Activated CD4-positive, alpha-beta T cell treated with anti-CD3 and anti-CD28 coated beads for 36 hours (primary cell): ENCODE data around the gene CSRNP3. TPM values are rescaled to one million over a fixed set of nuclear protein-coding genes. Genes with fewer than 3 reads are reported as not detected.
"Not testable (repeated sequence)": the region's sequence is repeated elsewhere in the genome, so short reads cannot be mapped to it uniquely, and the experiment has no call there.

Source experiments
- ATAC-seq: fragments of 200-7000 bp; cut with Tn5 transposase; one replicate; pipeline ENCODE4 v1.10.0; 2021; ENCODE audit warnings: mild to moderate bottlenecking, moderate library complexity
- CTCF ChIA-PET: fragments of 350-600 bp; sonication (Branson Sonifier 250); formaldehyde crosslinking; loops from one replicate; lab custom pipeline; 2021; ENCODE audit warnings: antibody characterized with exemption; lab: Charles Lee
- POLR2A ChIA-PET: fragments of 350-600 bp; sonication (Branson Sonifier 250); formaldehyde crosslinking; loops from one replicate; lab custom pipeline; 2021; ENCODE audit warnings: antibody characterized with exemption, inconsistent platforms; lab: Charles Lee
- DNase-seq: peaks from one replicate; pipeline ENCODE4 v3.0.0-alpha.2; 2020
- H3K27ac Mint-ChIP-seq: one replicate; pipeline ENCODE4 v1.8.0; 2021; ENCODE audit warnings: mixed read lengths
- H3K27me3 Mint-ChIP-seq: one replicate; pipeline ENCODE4 v1.8.0; 2021; ENCODE audit warnings: mixed read lengths
- H3K36me3 Mint-ChIP-seq: one replicate; pipeline ENCODE4 v1.8.0; 2021; ENCODE audit warnings: low read depth, mixed read lengths
- H3K4me1 Mint-ChIP-seq: one replicate; pipeline ENCODE4 v1.8.0; 2021; ENCODE audit warnings: mixed read lengths
- H3K4me3 Mint-ChIP-seq: one replicate; pipeline ENCODE4 v1.8.0; 2021; ENCODE audit warnings: mild to moderate bottlenecking, moderate library complexity, mixed read lengths
- H3K9me3 Mint-ChIP-seq: one replicate; pipeline ENCODE4 v1.8.0; 2021; ENCODE audit warnings: low read depth, mixed read lengths
- intact Hi-C, 2 experiments: fragments of 100-400 bp; cut with DNase I in 1 of 2; cut with micrococcal nuclease in 1 of 2; formaldehyde crosslinking; loops; one replicate each; pipeline versions ENCODE4 v1.14.2 to v1.15.1; 2022 to 2024; cut with DNase I, micrococcal nuclease
- total RNA-seq, 2 experiments: library from RNA; stranded (reverse); gene quantifications; one replicate each; pipeline ENCODE4 v1.2.3, GENCODE V29; 2021

The CSRNP3 gene
- total RNA-seq, 2 experiments from 2014 or later, result not detected

GRCh38 chr2:165666073-165666472 lies 196.6 kb downstream of the CSRNP3 start:
- H3K36me3 Mint-ChIP-seq, POLR2A ChIA-PET, ATAC-seq, intact Hi-C loops, H3K4me1 Mint-ChIP-seq, H3K4me3 Mint-ChIP-seq, H3K27ac Mint-ChIP-seq, CTCF ChIA-PET, H3K9me3 Mint-ChIP-seq, DNase-seq, H3K27me3 Mint-ChIP-seq: not testable (repeated sequence)

- intact Hi-C loops, result no loop called here
- peaks cover 5% of the 10 kb centered on the region for H3K9me3 Mint-ChIP-seq
- peaks cover under 1% of the 10 kb centered on the region for H3K27me3 Mint-ChIP-seq
- DNase-seq, result no peak
- POLR2A ChIA-PET, result no interaction called here
- H3K4me3 Mint-ChIP-seq, result no peak overlapping the region
- H3K4me1 Mint-ChIP-seq, result no peaks in the 10 kb centered on the region
- CTCF ChIA-PET, result no interaction called here
- no peak for ATAC-seq
- H3K27ac Mint-ChIP-seq, result no peak overlapping the region
- H3K36me3 Mint-ChIP-seq, result no peaks in the 10 kb centered on the region
Observed at GRCh38 chr2:165666605-165667004, 197.1 kb downstream of the CSRNP3 start.

GRCh38 chr2:165667375-165667774 lies 197.9 kb downstream of the CSRNP3 start:
- Mint-ChIP-seq H3K4me3 (no peak overlapping the region), H3K4me1 (no peaks in the 10 kb centered on the region), H3K36me3 (no peaks in the 10 kb centered on the region), H3K27me3 (peaks cover 2% of the 10 kb centered on the region), H3K9me3 (peaks cover 5% of the 10 kb centered on the region), H3K27ac (no peak overlapping the region)
- ChIA-PET CTCF (no interaction called here), POLR2A (no interaction called here)
- DNase-seq, result no peak
- ATAC-seq, result no peak
- intact Hi-C loops, result no loop called here

GRCh38 chr2:165674780-165675179 lies 205.3 kb downstream of the CSRNP3 start:
- intact Hi-C loops, result no loop called here
- ChIA-PET POLR2A (no interaction called here), CTCF (no interaction called here)
- H3K4me1 Mint-ChIP-seq, result no peaks in the 10 kb centered on the region
- H3K27me3 Mint-ChIP-seq, result peaks cover 2% of the 10 kb centered on the region
- no peak overlapping the region for H3K4me3 Mint-ChIP-seq
- no peaks in the 10 kb centered on the region for H3K9me3 Mint-ChIP-seq
- H3K27ac Mint-ChIP-seq, result no peak overlapping the region
- ATAC-seq (no peak), DNase-seq (no peak)
- H3K36me3 Mint-ChIP-seq, result no peaks in the 10 kb centered on the region

- CTCF ChIA-PET, result interaction anchor here (0.6 kb wide), 1 partner anchor 131 kb away, joined by 3 read pairs; no protein-coding TSS in a partner anchor
- Mint-ChIP-seq H3K9me3 (no peaks in the 10 kb centered on the region), H3K27me3 (peaks cover 2% of the 10 kb centered on the region), H3K36me3 (no peaks in the 10 kb centered on the region), H3K4me1 (no peaks in the 10 kb centered on the region), H3K27ac (no peak overlapping the region), H3K4me3 (no peak overlapping the region)
- ATAC-seq (no peak), DNase-seq (no peak)
- POLR2A ChIA-PET, result no interaction called here
- intact Hi-C loops, result no loop called here
Observed at GRCh38 chr2:165675551-165675968, 206.1 kb downstream of the CSRNP3 start.

GRCh38 chr2:165678882-165679281 lies 209.4 kb downstream of the CSRNP3 start:
- H3K4me3 Mint-ChIP-seq, result no peak overlapping the region
- H3K9me3 Mint-ChIP-seq, result no peaks in the 10 kb centered on the region
- POLR2A ChIA-PET, result no interaction called here
- ATAC-seq, result no peak
- peaks cover 2% of the 10 kb centered on the region for H3K27me3 Mint-ChIP-seq
- H3K27ac Mint-ChIP-seq, result no peak overlapping the region
- H3K4me1 Mint-ChIP-seq, result no peaks in the 10 kb centered on the region
- intact Hi-C loops, result no loop called here
- no peaks in the 10 kb centered on the region for H3K36me3 Mint-ChIP-seq
- CTCF ChIA-PET, result interaction anchor here (0.7 kb wide), 1 partner anchor 456 kb away, joined by 4 read pairs; no protein-coding TSS in a partner anchor
- no peak for DNase-seq

- H3K4me1 Mint-ChIP-seq, result no peaks in the 10 kb centered on the region
- peaks cover 2% of the 10 kb centered on the region for H3K27me3 Mint-ChIP-seq
- no peaks in the 10 kb centered on the region for H3K9me3 Mint-ChIP-seq
- H3K36me3 Mint-ChIP-seq, result no peaks in the 10 kb centered on the region
- no peak for DNase-seq
- CTCF ChIA-PET, result no interaction called here
- POLR2A ChIA-PET, result no interaction called here
- no peak overlapping the region for H3K27ac Mint-ChIP-seq
- no peak overlapping the region for H3K4me3 Mint-ChIP-seq
- intact Hi-C loops, result no loop called here
- no peak for ATAC-seq
Observed at GRCh38 chr2:165679621-165680020, 210.1 kb downstream of the CSRNP3 start.

- Mint-ChIP-seq H3K4me1 (no peaks in the 10 kb centered on the region), H3K9me3 (no peaks in the 10 kb centered on the region), H3K36me3 (no peaks in the 10 kb centered on the region), H3K27me3 (peaks cover 5% of the 10 kb centered on the region), H3K4me3 (no peak overlapping the region), H3K27ac (no peak overlapping the region)
- intact Hi-C loops, result no loop called here
- no peak for DNase-seq
- POLR2A ChIA-PET, result no interaction called here
- CTCF ChIA-PET, result interaction anchor here (1.3 kb wide), 1 partner anchor 10 kb away, joined by 8 read pairs; no protein-coding TSS in a partner anchor
- no peak for ATAC-seq
Observed at GRCh38 chr2:165681841-165682240, 212.3 kb downstream of the CSRNP3 start.

- CTCF ChIA-PET, result interaction anchor here (0.7 to 1.3 kb wide), 2 partner anchors 9 kb away, joined by 4 to 8 read pairs; no protein-coding TSS in a partner anchor
- H3K27me3 Mint-ChIP-seq, result peaks cover 9% of the 10 kb centered on the region
- H3K4me3 Mint-ChIP-seq, result no peak overlapping the region
- no peaks in the 10 kb centered on the region for H3K9me3 Mint-ChIP-seq
- ATAC-seq, result no peak
- no peaks in the 10 kb centered on the region for H3K4me1 Mint-ChIP-seq
- intact Hi-C loops, result no loop called here
- H3K36me3 Mint-ChIP-seq, result no peaks in the 10 kb centered on the region
- POLR2A ChIA-PET, result no interaction called here
- no peak overlapping the region for H3K27ac Mint-ChIP-seq
- no peak for DNase-seq
Observed at GRCh38 chr2:165682546-165682945, 213.0 kb downstream of the CSRNP3 start.

GRCh38 chr2:165686800-165687199 lies 217.3 kb downstream of the CSRNP3 start:
- ATAC-seq (no peak), DNase-seq (no peak)
- H3K36me3 Mint-ChIP-seq, result no peaks in the 10 kb centered on the region
- ChIA-PET CTCF (no interaction called here), POLR2A (no interaction called here)
- intact Hi-C loops, result no loop called here
- H3K4me1 Mint-ChIP-seq, result no peaks in the 10 kb centered on the region
- no peak overlapping the region for H3K4me3 Mint-ChIP-seq
- no peaks in the 10 kb centered on the region for H3K9me3 Mint-ChIP-seq
- H3K27me3 Mint-ChIP-seq, result peaks cover 11% of the 10 kb centered on the region
- no peak overlapping the region for H3K27ac Mint-ChIP-seq

- Mint-ChIP-seq H3K9me3 (no peaks in the 10 kb centered on the region), H3K27ac (no peak overlapping the region), H3K36me3 (no peaks in the 10 kb centered on the region), H3K4me1 (no peaks in the 10 kb centered on the region), H3K27me3 (peaks cover 10% of the 10 kb centered on the region), H3K4me3 (no peak overlapping the region)
- ChIA-PET CTCF (no interaction called here), POLR2A (no interaction called here)
- intact Hi-C loops, result no loop called here
- DNase-seq, result no peak
- ATAC-seq, result no peak
Observed at GRCh38 chr2:165687426-165688002, 218.0 kb downstream of the CSRNP3 start.

GRCh38 chr2:165691615-165692014 lies 222.1 kb downstream of the CSRNP3 start:
- peaks cover 10% of the 10 kb centered on the region for H3K27me3 Mint-ChIP-seq
- no peaks in the 10 kb centered on the region for H3K9me3 Mint-ChIP-seq
- CTCF ChIA-PET, result interaction anchor here (1.8 kb wide), 1 partner anchor 10 kb away, joined by 8 read pairs; no protein-coding TSS in a partner anchor
- DNase-seq (no peak), ATAC-seq (no peak)
- no peaks in the 10 kb centered on the region for H3K4me1 Mint-ChIP-seq
- no peak overlapping the region for H3K27ac Mint-ChIP-seq
- no peaks in the 10 kb centered on the region for H3K36me3 Mint-ChIP-seq
- POLR2A ChIA-PET, result no interaction called here
- intact Hi-C loops, result no loop called here
- no peak overlapping the region for H3K4me3 Mint-ChIP-seq
